Measurements from ENCODE around the gene DOCK2.

DNA sequence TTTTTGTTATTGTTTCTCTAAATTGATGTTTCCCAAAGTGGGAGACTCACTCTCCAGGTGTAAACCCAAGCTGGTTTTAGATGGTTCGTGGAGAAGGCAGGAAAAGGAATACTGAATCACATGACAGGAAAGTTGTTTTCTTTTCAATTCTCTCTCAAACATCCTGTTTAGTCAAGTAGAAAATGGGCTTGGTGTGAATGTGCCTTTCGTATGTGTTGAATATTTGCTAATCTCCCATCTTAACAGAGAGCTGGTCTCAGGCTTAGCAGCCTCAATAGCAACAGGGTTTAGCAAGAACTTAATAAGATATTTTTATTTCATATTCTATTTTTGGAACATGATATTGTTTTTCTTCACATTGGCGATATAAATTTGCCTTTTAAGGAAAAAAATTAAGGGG, 223.5 kb downstream of the DOCK2 start:
- TF ChIP-seq CTCF (IDR thresholded peaks at IDR 0.05; ENCODE audit: low read depth, low read length, poor library complexity, severe bottlenecking) = no peak
- TF ChIP-seq EZH2phosphoT487 (IDR thresholded peaks at IDR 0.05; ENCODE audit: borderline replicate concordance, low read length) = no peak

Measured in DOHH2 (cell line).